ENCODE measurements around the gene PRELID2. TPM values are rescaled to one million over a fixed set of nuclear protein-coding genes. Genes with fewer than 3 reads are reported as not detected.
"Not testable (repeated sequence)": the region's sequence is repeated elsewhere in the genome, so short reads cannot be mapped to it uniquely, and the experiment has no call there.

Gene PRELID2
- total RNA-seq, 2 experiments from 2014 or later: 3.3 to 4.4 TPM

- ATAC-seq (ENCODE audit: low read depth) (no peak), DNase-seq (no peak)
- H3K27ac Mint-ChIP-seq: no peak overlapping the region
- H3K36me3 Mint-ChIP-seq: no peaks in the 10 kb centered on the region
- peaks cover 1% of the 10 kb centered on the region for H3K4me1 Mint-ChIP-seq
- peaks cover 14% of the 10 kb centered on the region for H3K27me3 Mint-ChIP-seq
- no peaks in the 10 kb centered on the region for H3K9me3 Mint-ChIP-seq
- POLR2A ChIA-PET: no interaction called here
- no peak overlapping the region for H3K4me3 Mint-ChIP-seq
Measured at GRCh38 chr5:145854651-145855258, 19.6 kb upstream of the PRELID2 start.

GRCh38 chr5:145853781-145854376 is 18.7 kb upstream of the PRELID2 start:
- Mint-ChIP-seq H3K4me3 (no peak overlapping the region), H3K4me1 (peaks cover 1% of the 10 kb centered on the region), H3K27ac (no peak overlapping the region), H3K27me3 (peaks cover 14% of the 10 kb centered on the region), H3K36me3 (no peaks in the 10 kb centered on the region), H3K9me3 (no peaks in the 10 kb centered on the region)
- DNase-seq: no peak
- ATAC-seq (ENCODE audit: low read depth): no peak
- POLR2A ChIA-PET: no interaction called here

GRCh38 chr5:145852990-145853389 is 17.8 kb upstream of the PRELID2 start:
- H3K27ac Mint-ChIP-seq: no peak overlapping the region
- H3K4me3 Mint-ChIP-seq: no peak overlapping the region
- POLR2A ChIA-PET: no interaction called here
- no peak for DNase-seq
- H3K9me3 Mint-ChIP-seq: no peaks in the 10 kb centered on the region
- peaks cover 14% of the 10 kb centered on the region for H3K27me3 Mint-ChIP-seq
- no peak for ATAC-seq (ENCODE audit: low read depth)
- peaks cover 1% of the 10 kb centered on the region for H3K4me1 Mint-ChIP-seq
- no peaks in the 10 kb centered on the region for H3K36me3 Mint-ChIP-seq

GRCh38 chr5:145848854-145849253 is 13.7 kb upstream of the PRELID2 start:
- H3K27ac Mint-ChIP-seq: no peak overlapping the region
- peaks cover 4% of the 10 kb centered on the region for H3K27me3 Mint-ChIP-seq
- H3K9me3 Mint-ChIP-seq: no peaks in the 10 kb centered on the region
- H3K36me3 Mint-ChIP-seq: no peaks in the 10 kb centered on the region
- no peaks in the 10 kb centered on the region for H3K4me1 Mint-ChIP-seq
- ATAC-seq (ENCODE audit: low read depth) (no peak), DNase-seq (no peak)
- POLR2A ChIA-PET: no interaction called here
- no peak overlapping the region for H3K4me3 Mint-ChIP-seq

GRCh38 chr5:145847499-145848497 is 12.7 kb upstream of the PRELID2 start:
- H3K9me3 Mint-ChIP-seq: no peaks in the 10 kb centered on the region
- H3K4me1 Mint-ChIP-seq: no peaks in the 10 kb centered on the region
- peaks cover 5% of the 10 kb centered on the region for H3K27me3 Mint-ChIP-seq
- POLR2A ChIA-PET: no interaction called here
- H3K36me3 Mint-ChIP-seq: no peaks in the 10 kb centered on the region
- H3K4me3 Mint-ChIP-seq: no peak overlapping the region
- ATAC-seq (ENCODE audit: low read depth) (no peak), DNase-seq (no peak)
- H3K27ac Mint-ChIP-seq: no peak overlapping the region

GRCh38 chr5:145846081-145846480 is 10.9 kb upstream of the PRELID2 start:
- POLR2A ChIA-PET: no interaction called here
- H3K4me3 Mint-ChIP-seq: no peak overlapping the region
- no peaks in the 10 kb centered on the region for H3K9me3 Mint-ChIP-seq
- no peaks in the 10 kb centered on the region for H3K4me1 Mint-ChIP-seq
- DNase-seq (no peak), ATAC-seq (ENCODE audit: low read depth) (no peak)
- no peaks in the 10 kb centered on the region for H3K36me3 Mint-ChIP-seq
- no peak overlapping the region for H3K27ac Mint-ChIP-seq
- H3K27me3 Mint-ChIP-seq: peaks cover 5% of the 10 kb centered on the region

GRCh38 chr5:145841299-145841698 is 6.2 kb upstream of the PRELID2 start:
- Mint-ChIP-seq H3K27me3 (peaks cover 13% of the 10 kb centered on the region), H3K36me3 (no peaks in the 10 kb centered on the region), H3K4me1 (no peaks in the 10 kb centered on the region), H3K27ac (no peak overlapping the region), H3K4me3 (no peak overlapping the region), H3K9me3 (no peaks in the 10 kb centered on the region)
- DNase-seq (no peak), ATAC-seq (ENCODE audit: low read depth) (no peak)
- POLR2A ChIA-PET: no interaction called here

- Mint-ChIP-seq H3K4me1 (peaks cover 2% of the 10 kb centered on the region), H3K27ac (no peak overlapping the region), H3K36me3 (no peaks in the 10 kb centered on the region), H3K27me3 (peaks cover 13% of the 10 kb centered on the region), H3K4me3 (no peak overlapping the region), H3K9me3 (no peaks in the 10 kb centered on the region)
- POLR2A ChIA-PET: no interaction called here
- no peak for ATAC-seq (ENCODE audit: low read depth)
- DNase-seq: no peak
Measured at GRCh38 chr5:145840458-145841132, 5.5 kb upstream of the PRELID2 start.

GRCh38 chr5:145838276-145838675 is 3.1 kb upstream of the PRELID2 start:
- H3K36me3 Mint-ChIP-seq: no peaks in the 10 kb centered on the region
- H3K4me3 Mint-ChIP-seq: no peak overlapping the region
- ATAC-seq (ENCODE audit: low read depth) (no peak), DNase-seq (no peak)
- no peak overlapping the region for H3K27ac Mint-ChIP-seq
- H3K9me3 Mint-ChIP-seq: no peaks in the 10 kb centered on the region
- POLR2A ChIA-PET: no interaction called here
- H3K4me1 Mint-ChIP-seq: peaks cover 2% of the 10 kb centered on the region
- peaks cover 22% of the 10 kb centered on the region for H3K27me3 Mint-ChIP-seq

- H3K4me1 Mint-ChIP-seq; DNase-seq; POLR2A ChIA-PET; H3K36me3 Mint-ChIP-seq; H3K9me3 Mint-ChIP-seq; H3K27ac Mint-ChIP-seq; ATAC-seq (ENCODE audit: low read depth): not testable (repeated sequence)
- Mint-ChIP-seq H3K27me3 (peaks cover 23% of the 10 kb centered on the region), H3K4me3 (peak overlapping the region; percentile 67)
Measured at GRCh38 chr5:145836241-145836640, 1.1 kb upstream of the PRELID2 start.

- ATAC-seq (ENCODE audit: low read depth) (no peak), DNase-seq (no peak)
- no peaks in the 10 kb centered on the region for H3K36me3 Mint-ChIP-seq
- H3K4me1 Mint-ChIP-seq: peaks cover 2% of the 10 kb centered on the region
- H3K27me3 Mint-ChIP-seq: peaks cover 23% of the 10 kb centered on the region
- no peak overlapping the region for H3K27ac Mint-ChIP-seq
- POLR2A ChIA-PET: no interaction called here
- H3K9me3 Mint-ChIP-seq: no peaks in the 10 kb centered on the region
- peak overlapping the region; percentile 67 for H3K4me3 Mint-ChIP-seq
Measured at GRCh38 chr5:145835848-145836239, 702 bp upstream of the PRELID2 start.

GRCh38 chr5:145834554-145834916 is 607 bp downstream of the PRELID2 start:
- Mint-ChIP-seq H3K27me3 (peaks cover 24% of the 10 kb centered on the region), H3K36me3 (no peaks in the 10 kb centered on the region), H3K9me3 (no peaks in the 10 kb centered on the region), H3K27ac (no peak overlapping the region), H3K4me3 (peak overlapping the region; percentile 58), H3K4me1 (peaks cover 2% of the 10 kb centered on the region)
- ATAC-seq (ENCODE audit: low read depth): no peak
- no peak for DNase-seq
- POLR2A ChIA-PET: no interaction called here

GRCh38 chr5:145833631-145834200 is 1.4 kb downstream of the PRELID2 start:
- no peaks in the 10 kb centered on the region for H3K9me3 Mint-ChIP-seq
- no peaks in the 10 kb centered on the region for H3K36me3 Mint-ChIP-seq
- H3K27ac Mint-ChIP-seq: no peak overlapping the region
- peak overlapping the region; percentile 52 for H3K4me3 Mint-ChIP-seq
- H3K27me3 Mint-ChIP-seq: peaks cover 23% of the 10 kb centered on the region
- DNase-seq (no peak), ATAC-seq (ENCODE audit: low read depth) (no peak)
- POLR2A ChIA-PET: no interaction called here
- peaks cover 2% of the 10 kb centered on the region for H3K4me1 Mint-ChIP-seq

All from activated naive CD8-positive, alpha-beta T cell treated with anti-CD3 and anti-CD28 coated beads, Interleukin-2, amount 10 ng/mL, durations not matched to agents 7 days and 5 days (primary cell).